Dendritic cell treated with granulocyte-macrophage colony-stimulating factor and Interleukin-4, amounts not matched to agents 40 ng/mL and 50 ng/mL, for 4 days (primary cell): ENCODE results near the gene CPN2.

Source experiments
- H3K27ac Mint-ChIP-seq: one replicate; pipeline ENCODE4 v1.8.0; 2022; ENCODE audit warnings: mild to moderate bottlenecking, mixed read lengths
- H3K27me3 Mint-ChIP-seq: one replicate; pipeline ENCODE4 v1.8.0; 2022; ENCODE audit warnings: mild to moderate bottlenecking, mixed read lengths
- H3K36me3 Mint-ChIP-seq: one replicate; pipeline ENCODE4 v1.8.0; 2022; ENCODE audit warnings: low read depth, mixed read lengths
- H3K4me1 Mint-ChIP-seq: one replicate; pipeline ENCODE4 v1.8.0; 2022; ENCODE audit warnings: low read depth, mixed read lengths
- H3K4me3 Mint-ChIP-seq: one replicate; pipeline ENCODE4 v1.8.0; 2022; ENCODE audit warnings: mild to moderate bottlenecking, moderate library complexity, mixed read lengths
- H3K9me3 Mint-ChIP-seq: one replicate; pipeline ENCODE4 v1.8.0; 2022; ENCODE audit warnings: mixed read lengths
- intact Hi-C: fragments of 100-400 bp; cut with micrococcal nuclease; formaldehyde crosslinking; loops from one replicate; pipeline ENCODE4 v1.15.0; 2022

Gene CPN2

GRCh38 chr3:194351080-194351672, at the start of gene CPN2:
CPN2 (minus strand) TSS chr3:194351328; CDS start chr3:194342702, 8,626 bp downstream.
- Mint-ChIP-seq H3K9me3 (no peaks in the 10 kb centered on the region), H3K27me3 (peaks cover 1% of the 10 kb centered on the region), H3K27ac (no peak within 1 kb of the TSS), H3K36me3 (no peaks in the 10 kb centered on the region), H3K4me3 (no peak within 1 kb of the TSS), H3K4me1 (no peaks in the 10 kb centered on the region)
- intact Hi-C loops: no loop called here

GRCh38 chr3:194399874-194400411, 48.8 kb upstream of the CPN2 start:
- Mint-ChIP-seq H3K27me3 (peaks cover 51% of the 10 kb centered on the region), H3K36me3 (no peaks in the 10 kb centered on the region), H3K4me1 (peaks cover 34% of the 10 kb centered on the region), H3K4me3 (no peak overlapping the region), H3K9me3 (no peaks in the 10 kb centered on the region), H3K27ac (no peak overlapping the region)
- intact Hi-C loops: no loop called here

- Mint-ChIP-seq H3K9me3 (no peaks in the 10 kb centered on the region), H3K27ac (no peak within 1 kb of the TSS), H3K4me3 (no peak within 1 kb of the TSS), H3K27me3 (peaks cover 57% of the 10 kb centered on the region), H3K4me1 (peaks cover 34% of the 10 kb centered on the region), H3K36me3 (no peaks in the 10 kb centered on the region)
- intact Hi-C loops: no loop called here
Observed at GRCh38 chr3:194399166-194399565, 48.0 kb upstream of the CPN2 start, which contains the start of gene GP5. GP5 (minus strand) TSS chr3:194399266; CDS start chr3:194398282, 984 bp downstream.

- Mint-ChIP-seq H3K4me1 (peaks cover 34% of the 10 kb centered on the region), H3K36me3 (no peaks in the 10 kb centered on the region), H3K9me3 (no peaks in the 10 kb centered on the region), H3K4me3 (no peak overlapping the region), H3K27me3 (peaks cover 60% of the 10 kb centered on the region), H3K27ac (no peak overlapping the region)
- intact Hi-C loops: no loop called here
Observed at GRCh38 chr3:194397757-194398312, 46.7 kb upstream of the CPN2 start.

GRCh38 chr3:194396859-194397756, 46.0 kb upstream of the CPN2 start:
- Mint-ChIP-seq H3K27me3 (peaks cover 63% of the 10 kb centered on the region), H3K4me1 (peaks cover 34% of the 10 kb centered on the region), H3K36me3 (no peaks in the 10 kb centered on the region), H3K4me3 (peak overlapping the region; percentile 47), H3K9me3 (no peaks in the 10 kb centered on the region), H3K27ac (no peak overlapping the region)
- intact Hi-C loops: no loop called here

- intact Hi-C loops: no loop called here
- Mint-ChIP-seq H3K27ac (no peak overlapping the region), H3K4me1 (peaks cover 34% of the 10 kb centered on the region), H3K27me3 (peaks cover 65% of the 10 kb centered on the region), H3K4me3 (peak overlapping the region; percentile 11), H3K36me3 (no peaks in the 10 kb centered on the region), H3K9me3 (no peaks in the 10 kb centered on the region)
Observed at GRCh38 chr3:194396539-194396858, 45.4 kb upstream of the CPN2 start.

- H3K27me3 Mint-ChIP-seq: peaks cover 69% of the 10 kb centered on the region
- no peak overlapping the region for H3K27ac Mint-ChIP-seq
- peak overlapping the region; percentile 11 for H3K4me3 Mint-ChIP-seq
- intact Hi-C loops: no loop called here
- peaks cover 34% of the 10 kb centered on the region for H3K4me1 Mint-ChIP-seq
- peaks cover 4% of the 10 kb centered on the region for H3K9me3 Mint-ChIP-seq
- H3K36me3 Mint-ChIP-seq: no peaks in the 10 kb centered on the region
Observed at GRCh38 chr3:194395778-194396538, 44.8 kb upstream of the CPN2 start.

- Mint-ChIP-seq H3K36me3 (no peaks in the 10 kb centered on the region), H3K27me3 (peaks cover 77% of the 10 kb centered on the region), H3K4me1 (peaks cover 33% of the 10 kb centered on the region), H3K4me3 (no peak overlapping the region), H3K9me3 (peaks cover 10% of the 10 kb centered on the region), H3K27ac (no peak overlapping the region)
- intact Hi-C loops: no loop called here
Observed at GRCh38 chr3:194395212-194395611, 44.1 kb upstream of the CPN2 start.

GRCh38 chr3:194392576-194392975, 41.4 kb upstream of the CPN2 start:
- Mint-ChIP-seq H3K27ac (no peak overlapping the region), H3K36me3 (no peaks in the 10 kb centered on the region), H3K4me1 (peaks cover 17% of the 10 kb centered on the region), H3K9me3 (peaks cover 10% of the 10 kb centered on the region), H3K27me3 (peaks cover 55% of the 10 kb centered on the region), H3K4me3 (no peak overlapping the region)
- intact Hi-C loops: no loop called here

GRCh38 chr3:194390835-194391234, 39.7 kb upstream of the CPN2 start:
- peaks cover 10% of the 10 kb centered on the region for H3K9me3 Mint-ChIP-seq

GRCh38 chr3:194389269-194389668, 38.1 kb upstream of the CPN2 start:
- intact Hi-C loops: no loop called here
- H3K4me1 Mint-ChIP-seq: no peaks in the 10 kb centered on the region
- no peaks in the 10 kb centered on the region for H3K36me3 Mint-ChIP-seq
- H3K27ac Mint-ChIP-seq: no peak overlapping the region
- H3K4me3 Mint-ChIP-seq: no peak overlapping the region
- H3K27me3 Mint-ChIP-seq: peaks cover 34% of the 10 kb centered on the region
- peaks cover 10% of the 10 kb centered on the region for H3K9me3 Mint-ChIP-seq

More at GRCh38 chr3:194390835-194391234, 39.7 kb upstream of the CPN2 start:
- Mint-ChIP-seq H3K4me1 (peaks cover under 1% of the 10 kb centered on the region), H3K27me3 (peaks cover 42% of the 10 kb centered on the region), H3K36me3 (no peaks in the 10 kb centered on the region), H3K27ac (no peak overlapping the region), H3K4me3 (no peak overlapping the region)
- intact Hi-C loops: no loop called here

- H3K9me3 Mint-ChIP-seq: peaks cover 10% of the 10 kb centered on the region
- intact Hi-C loops: no loop called here
- no peaks in the 10 kb centered on the region for H3K4me1 Mint-ChIP-seq
- H3K27me3 Mint-ChIP-seq: peaks cover 36% of the 10 kb centered on the region
- no peak overlapping the region for H3K27ac Mint-ChIP-seq
- no peak overlapping the region for H3K4me3 Mint-ChIP-seq
- no peaks in the 10 kb centered on the region for H3K36me3 Mint-ChIP-seq
Observed at GRCh38 chr3:194387926-194388418, 36.8 kb upstream of the CPN2 start.

- Mint-ChIP-seq H3K9me3 (peaks cover 10% of the 10 kb centered on the region), H3K4me1 (no peaks in the 10 kb centered on the region), H3K27ac (no peak overlapping the region), H3K27me3 (peaks cover 31% of the 10 kb centered on the region), H3K4me3 (no peak overlapping the region), H3K36me3 (no peaks in the 10 kb centered on the region)
- intact Hi-C loops: no loop called here
Observed at GRCh38 chr3:194387276-194387675, 36.1 kb upstream of the CPN2 start.
